Lower lobe of right lung (tissue), 2 donors: ENCODE measurements around the gene TACC2. TPM values are rescaled to one million over a fixed set of nuclear protein-coding genes. Genes with fewer than 3 reads are reported as not detected.
"Not testable (repeated sequence)": the region's sequence is repeated elsewhere in the genome, so short reads cannot be mapped to it uniquely, and the experiment has no call there.

Experiments
- ATAC-seq, 2 donors: fragments of 200-7000 bp; cut with Tn5 transposase; one replicate each; pipeline ENCODE4 v1.9.1; 2020 to 2022; ENCODE audit warnings: mild to moderate bottlenecking in 2 of 2, moderate library complexity in 2 of 2
- DNase-seq: peaks from one replicate; pipeline ENCODE4 v3.0.0-alpha.2; 2020
- H3K27ac ChIP-seq: fragments of 200-600 bp; one replicate; pipeline ENCODE4 v1.8.0; 2022
- H3K27me3 ChIP-seq: fragments of 200-600 bp; one replicate; pipeline ENCODE4 v1.8.0; 2022; ENCODE audit warnings: low read depth
- H3K36me3 ChIP-seq: fragments of 200-600 bp; one replicate; pipeline ENCODE4 v1.8.0; 2022; ENCODE audit warnings: mild to moderate bottlenecking
- H3K4me1 ChIP-seq: fragments of 200-600 bp; one replicate; pipeline ENCODE4 v1.8.0; 2022
- H3K4me3 ChIP-seq: fragments of 200-600 bp; one replicate; pipeline ENCODE4 v1.8.0; 2022; ENCODE audit warnings: mild to moderate bottlenecking
- H3K9me3 ChIP-seq: fragments of 200-600 bp; one replicate; pipeline ENCODE4 v1.8.0; 2022
- intact Hi-C: fragments of 100-400 bp; cut with DNase I; formaldehyde crosslinking; loops from one replicate; pipeline ENCODE4 v1.11.0; 2022
- total RNA-seq: library from RNA; stranded (reverse); fragmentation: NEBNext Ultra II Directional; extraction: Animal tissue kit (Norgen Biotek cat#: 25700); gene quantifications from one replicate; pipeline ENCODE4 v1.2.1, GENCODE V29; 2021
- TF ChIP-seq, protein P1 (sequence below): fragments of 200-600 bp; IDR thresholded peaks from one replicate; pipeline ENCODE4 v1.8.0; 2022; ENCODE audit warnings: antibody characterized with exemption, mild to moderate bottlenecking
- donor health status: DM: no; HTN: yes; CAD: no; lungs with severe emphysema.

Gene TACC2
- total RNA-seq, 1 donor from 2014 or later: 141 TPM

DNA sequence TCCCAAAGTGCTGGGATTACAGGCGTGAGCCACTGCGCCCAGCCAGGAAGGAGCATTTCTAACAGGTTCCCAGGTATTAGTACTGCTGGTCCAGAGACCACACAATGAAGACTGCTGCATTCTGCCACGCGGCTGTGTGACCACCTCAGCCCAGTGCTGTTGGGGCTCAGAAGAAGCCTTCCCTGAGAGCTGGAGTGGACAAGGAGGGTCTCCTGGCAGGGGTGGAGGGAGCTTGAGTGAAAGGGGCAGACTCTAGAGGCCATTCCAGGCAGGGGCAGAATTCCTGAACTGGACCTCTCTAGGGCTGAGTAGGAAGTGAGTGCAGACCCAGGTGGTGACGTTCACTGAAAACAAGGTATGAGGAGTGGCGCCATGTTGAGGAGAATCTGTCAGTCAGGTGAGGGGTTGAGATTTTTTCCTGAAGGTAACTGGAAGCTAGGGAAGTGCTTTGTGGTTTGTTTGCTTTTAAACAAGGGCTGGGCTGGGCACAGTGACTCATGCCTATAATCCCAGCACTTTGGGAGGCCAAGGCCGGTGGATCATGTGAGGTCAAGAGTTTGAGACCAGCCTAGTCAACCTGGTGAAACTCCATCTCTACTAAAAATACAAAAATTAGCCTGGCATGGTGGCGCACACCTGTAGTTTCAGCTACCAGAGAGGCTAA lies 67.6 kb downstream of the TACC2 start:
- Histone ChIP-seq H3K27ac (peak overlapping the region; percentile 53), H3K4me1 (peaks cover 20% of the 10 kb centered on the region), H3K36me3 (no peaks in the 10 kb centered on the region), H3K27me3 (no peaks in the 10 kb centered on the region), H3K9me3 (no peaks in the 10 kb centered on the region), H3K4me3 (no peak overlapping the region)
- peak; percentile 80 to 83 for ATAC-seq
- no peak for DNase-seq
- TF ChIP-seq, protein P1, sequence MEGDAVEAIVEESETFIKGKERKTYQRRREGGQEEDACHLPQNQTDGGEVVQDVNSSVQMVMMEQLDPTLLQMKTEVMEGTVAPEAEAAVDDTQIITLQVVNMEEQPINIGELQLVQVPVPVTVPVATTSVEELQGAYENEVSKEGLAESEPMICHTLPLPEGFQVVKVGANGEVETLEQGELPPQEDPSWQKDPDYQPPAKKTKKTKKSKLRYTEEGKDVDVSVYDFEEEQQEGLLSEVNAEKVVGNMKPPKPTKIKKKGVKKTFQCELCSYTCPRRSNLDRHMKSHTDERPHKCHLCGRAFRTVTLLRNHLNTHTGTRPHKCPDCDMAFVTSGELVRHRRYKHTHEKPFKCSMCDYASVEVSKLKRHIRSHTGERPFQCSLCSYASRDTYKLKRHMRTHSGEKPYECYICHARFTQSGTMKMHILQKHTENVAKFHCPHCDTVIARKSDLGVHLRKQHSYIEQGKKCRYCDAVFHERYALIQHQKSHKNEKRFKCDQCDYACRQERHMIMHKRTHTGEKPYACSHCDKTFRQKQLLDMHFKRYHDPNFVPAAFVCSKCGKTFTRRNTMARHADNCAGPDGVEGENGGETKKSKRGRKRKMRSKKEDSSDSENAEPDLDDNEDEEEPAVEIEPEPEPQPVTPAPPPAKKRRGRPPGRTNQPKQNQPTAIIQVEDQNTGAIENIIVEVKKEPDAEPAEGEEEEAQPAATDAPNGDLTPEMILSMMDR: no peak
- intact Hi-C loops: no loop called here

DNA sequence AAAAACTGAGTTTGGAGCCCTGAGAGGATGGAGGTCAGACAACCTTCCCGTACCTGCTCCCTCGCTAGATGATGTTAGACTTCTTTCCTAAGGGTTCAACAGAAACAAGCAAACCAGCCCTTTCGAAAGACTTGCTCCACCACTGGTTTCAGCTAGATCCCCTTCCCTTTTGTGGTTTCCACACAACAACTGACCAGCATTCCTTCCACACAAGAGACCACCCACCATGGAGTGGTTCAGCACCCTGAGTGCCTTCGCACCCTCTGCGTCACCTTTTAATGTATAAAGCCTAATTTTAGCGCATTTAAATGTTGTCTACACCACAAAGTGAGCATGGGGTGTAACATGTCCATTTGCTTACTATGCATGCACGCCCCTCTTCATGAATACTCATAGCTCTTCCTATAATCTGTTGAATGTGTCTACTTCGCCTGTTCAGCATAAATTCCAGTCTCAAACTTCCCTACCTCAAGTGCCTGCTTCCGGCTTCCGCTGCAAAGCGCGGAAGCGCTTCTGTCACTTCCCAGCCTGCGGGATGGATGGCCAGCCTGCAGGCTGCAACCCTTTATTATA lies 69.0 kb downstream of the TACC2 start:
- no peak for DNase-seq
- Histone ChIP-seq H3K4me1 (peaks cover 22% of the 10 kb centered on the region), H3K9me3 (no peaks in the 10 kb centered on the region), H3K4me3 (no peak overlapping the region), H3K27me3 (no peaks in the 10 kb centered on the region), H3K36me3 (no peaks in the 10 kb centered on the region), H3K27ac (no peak overlapping the region)
- intact Hi-C loops: no loop called here
- no peak for ATAC-seq
- TF ChIP-seq, protein P1: no peak

DNA sequence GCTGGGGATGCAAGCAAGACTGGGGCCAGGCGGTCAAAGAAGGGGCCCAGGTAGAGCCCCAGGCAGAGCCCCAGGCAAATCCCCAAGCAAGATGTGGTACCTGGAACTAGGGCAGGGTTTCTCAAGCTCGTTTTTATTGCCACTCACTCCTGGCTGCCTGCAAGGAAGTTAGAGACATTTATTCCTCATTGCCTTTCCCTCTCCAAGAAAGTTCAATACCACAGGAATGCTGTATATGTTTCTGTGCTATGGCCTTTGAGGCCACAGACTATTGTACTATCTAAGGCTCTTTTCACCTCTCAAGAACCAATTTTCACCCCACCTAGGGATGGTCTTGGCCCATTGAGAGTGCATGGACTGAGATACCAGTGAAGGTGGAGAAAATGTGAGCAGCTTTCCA lies 71.3 kb downstream of the TACC2 start:
- intact Hi-C loops: no loop called here
- DNase-seq (no peak), ATAC-seq (no peak)

DNA sequence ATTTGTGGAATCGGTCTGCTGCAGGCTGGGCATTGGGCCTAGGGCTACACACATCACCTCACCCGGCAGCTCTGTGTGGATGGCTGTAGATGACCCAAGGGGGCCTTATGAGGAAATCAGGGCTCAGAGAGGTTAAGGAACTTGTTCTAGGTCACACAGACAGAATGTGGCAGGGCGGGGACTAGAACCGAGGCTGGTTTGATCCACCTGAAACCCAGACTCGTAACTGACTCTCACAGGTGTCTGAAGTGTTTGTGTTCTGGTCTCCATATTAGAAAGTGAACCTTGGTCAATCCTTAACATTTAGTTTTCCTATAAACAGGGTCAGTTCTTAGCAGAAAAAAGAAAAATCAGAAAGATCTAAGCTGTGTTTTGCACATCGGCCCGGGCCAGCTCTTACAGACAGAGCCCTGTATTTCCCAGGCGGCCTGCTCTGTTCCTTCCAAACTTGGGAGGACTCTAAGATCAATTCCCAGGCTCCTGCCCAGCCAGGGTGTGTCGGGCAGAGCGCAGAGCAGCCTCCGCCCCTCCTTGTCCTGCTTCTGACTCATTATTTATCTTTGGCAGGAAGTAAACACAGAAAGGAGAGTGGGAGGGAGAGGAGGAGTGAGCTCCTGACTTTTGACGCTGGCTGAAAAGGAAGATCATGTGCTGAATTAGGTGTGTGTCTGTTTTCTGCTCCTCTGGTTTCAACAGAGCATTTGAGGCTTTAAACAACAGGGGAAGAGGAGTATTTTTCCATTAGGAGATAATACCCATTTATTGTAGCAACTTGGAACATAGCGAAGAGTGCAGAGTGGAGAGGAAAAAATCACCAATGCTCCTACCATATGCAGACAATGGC lies 74.1 kb downstream of the TACC2 start:
- intact Hi-C loops: no loop called here
- H3K27ac ChIP-seq: peak overlapping the region; percentile 88
- TF ChIP-seq, protein P1: no peak

More for the DNA sequence above, 71.3 kb downstream of the TACC2 start:
- H3K36me3 ChIP-seq: no peaks in the 10 kb centered on the region
- no peak overlapping the region for H3K27ac ChIP-seq
- peaks cover 24% of the 10 kb centered on the region for H3K4me1 ChIP-seq
- TF ChIP-seq, protein P1: no peak
- no peaks in the 10 kb centered on the region for H3K27me3 ChIP-seq
- no peaks in the 10 kb centered on the region for H3K9me3 ChIP-seq
- H3K4me3 ChIP-seq: no peak overlapping the region

DNA sequence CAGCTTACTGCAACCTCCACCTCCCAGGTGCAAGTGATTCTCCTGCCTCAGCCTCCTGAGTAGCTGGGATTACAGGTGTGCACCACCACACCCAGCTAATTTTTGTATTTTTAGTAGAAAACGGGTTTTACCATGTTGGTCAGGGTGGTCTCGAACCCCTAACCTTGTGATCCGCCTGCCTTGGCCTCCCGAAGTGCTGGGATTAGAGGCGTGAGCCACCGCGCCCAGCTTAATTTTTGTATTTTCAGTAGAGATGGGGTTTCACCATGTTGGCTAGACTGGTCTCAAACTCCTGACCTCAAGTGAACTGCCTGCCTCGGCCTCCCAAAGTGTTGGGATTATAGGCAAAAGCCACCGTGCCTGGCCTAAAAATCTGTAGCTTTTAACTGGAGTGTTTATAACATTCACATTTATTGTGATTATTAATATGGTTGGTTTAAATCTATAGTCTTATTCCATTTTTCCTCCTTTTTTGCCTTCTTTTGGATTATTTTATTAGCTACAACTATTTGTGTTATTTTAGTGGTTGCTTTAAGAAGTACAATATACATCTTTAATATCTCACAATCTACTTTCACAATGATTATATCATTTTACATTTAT lies 77.5 kb downstream of the TACC2 start:
- H3K4me3 ChIP-seq, H3K36me3 ChIP-seq, H3K27me3 ChIP-seq, H3K9me3 ChIP-seq, H3K27ac ChIP-seq, ATAC-seq, DNase-seq, intact Hi-C loops: not testable (repeated sequence)
- peaks cover 24% of the 10 kb centered on the region for H3K4me1 ChIP-seq

More for the DNA sequence above, 74.1 kb downstream of the TACC2 start:
- Histone ChIP-seq H3K27me3 (no peaks in the 10 kb centered on the region), H3K4me1 (peaks cover 24% of the 10 kb centered on the region), H3K4me3 (no peak overlapping the region), H3K36me3 (no peaks in the 10 kb centered on the region), H3K9me3 (no peaks in the 10 kb centered on the region)
- DNase-seq: peak; percentile 86
- peak; percentile 97 to 99 for ATAC-seq
